WTC11 (cell line): ENCODE data around the gene CNTN5. TPM values are rescaled to one million over a fixed set of nuclear protein-coding genes. Genes with fewer than 3 reads are reported as not detected.

Experiments
- ATAC-seq: fragments of 200-7000 bp; cut with Tn5 transposase; 2 replicates; pipeline ENCODE4 v1.10.0; 2021; ENCODE audit warnings: mild to moderate bottlenecking, moderate library complexity
- CTCF ChIA-PET: fragments of 300-600 bp; sonication (Branson Sonifier 250); formaldehyde crosslinking; loops from one replicate; lab custom pipeline; 2021; ENCODE audit warnings: antibody characterized with exemption; lab: Charles Lee
- POLR2A ChIA-PET: fragments of 350-600 bp; sonication (Branson Sonifier 250); formaldehyde crosslinking; loops from one replicate; lab custom pipeline; 2021; ENCODE audit warnings: antibody characterized with exemption; lab: Charles Lee
- DNase-seq: peaks from one replicate; pipeline ENCODE4 v3.0.0; 2021; ENCODE audit warnings: low spot score
- H3K27ac Mint-ChIP-seq: 2 replicates; pipeline ENCODE4 v1.8.0; 2021; ENCODE audit warnings: mixed read lengths
- H3K27me3 Mint-ChIP-seq: 2 replicates; pipeline ENCODE4 v1.8.0; 2021; ENCODE audit warnings: low read depth, mild to moderate bottlenecking, moderate library complexity, mixed read lengths
- H3K36me3 Mint-ChIP-seq: 2 replicates; pipeline ENCODE4 v1.8.0; 2021; ENCODE audit warnings: mixed read lengths
- H3K4me1 Mint-ChIP-seq: 2 replicates; pipeline ENCODE4 v1.8.0; 2022; ENCODE audit warnings: mixed read lengths
- H3K4me3 Mint-ChIP-seq: 2 replicates; pipeline ENCODE4 v1.8.0; 2021; ENCODE audit warnings: mild to moderate bottlenecking, moderate library complexity, mixed read lengths
- H3K9me3 Mint-ChIP-seq: 2 replicates; pipeline ENCODE4 v1.8.0; 2021; ENCODE audit warnings: mixed read lengths
- ATF1 ChIP-seq: sonication (generic); formaldehyde crosslinking; IDR thresholded peaks from 2 replicates; pipeline ENCODE4 v1.8.1; 2023; ENCODE audit warnings: mild to moderate bottlenecking, moderate library complexity, missing genetic modification reagents
- FOXP1 ChIP-seq: sonication (generic); formaldehyde crosslinking; IDR thresholded peaks from 2 replicates; pipeline ENCODE4 v1.8.0; 2022; ENCODE audit warnings: missing genetic modification reagents, mild to moderate bottlenecking, moderate library complexity, borderline replicate concordance
- GABPB1 ChIP-seq: sonication (generic); formaldehyde crosslinking; IDR thresholded peaks from 2 replicates; pipeline ENCODE4 v1.8.1; 2023; ENCODE audit warnings: mild to moderate bottlenecking, missing genetic modification reagents
- KAT7 ChIP-seq: sonication (generic); formaldehyde crosslinking; IDR thresholded peaks from 2 replicates; pipeline ENCODE4 v1.8.1; 2023; ENCODE audit warnings: missing genetic modification reagents, mild to moderate bottlenecking, borderline replicate concordance
- RELA ChIP-seq: sonication (generic); formaldehyde crosslinking; IDR thresholded peaks from 2 replicates; pipeline ENCODE4 v1.8.1; 2022; ENCODE audit warnings: missing genetic modification reagents, mild to moderate bottlenecking, borderline replicate concordance
- RORB ChIP-seq: fragments of 250-450 bp; sonication (Bioruptor Pico); IDR thresholded peaks from 2 replicates; pipeline ENCODE4 v1.9.0; 2021; ENCODE audit warnings: mild to moderate bottlenecking
- SMAD3 ChIP-seq: sonication (generic); formaldehyde crosslinking; IDR thresholded peaks from 2 replicates; pipeline ENCODE4 v1.8.0; 2022; ENCODE audit warnings: missing genetic modification reagents, mild to moderate bottlenecking, borderline replicate concordance
- SMAD4 ChIP-seq: sonication (generic); formaldehyde crosslinking; IDR thresholded peaks from 2 replicates; pipeline ENCODE4 v1.8.0; 2022; ENCODE audit warnings: mild to moderate bottlenecking, missing genetic modification reagents
- ZNF121 ChIP-seq: sonication (generic); formaldehyde crosslinking; IDR thresholded peaks from 2 replicates; pipeline ENCODE4 v1.8.0; 2023; ENCODE audit warnings: missing genetic modification reagents
- ZNF396 ChIP-seq: fragments of 250-450 bp; sonication (Bioruptor Pico); IDR thresholded peaks from 2 replicates; pipeline ENCODE4 v1.8.0; 2021; ENCODE audit warnings: mild to moderate bottlenecking, moderate library complexity, borderline replicate concordance
- total RNA-seq: library from RNA; stranded (reverse); gene quantifications from 3 replicates; pipeline ENCODE4 v1.2.3, GENCODE V29; 2021
- TF ChIP-seq, protein P1 (sequence below): sonication (generic); formaldehyde crosslinking; conservative IDR thresholded peaks from 2 replicates; pipeline ENCODE4 v1.8.1; 2023; ENCODE audit warnings: mild to moderate bottlenecking, low read depth, missing genetic modification reagents, moderate library complexity
- TF ChIP-seq, protein P2 (sequence below): fragments of 250-450 bp; sonication (Bioruptor Pico); IDR thresholded peaks from 2 replicates; pipeline ENCODE4 v1.9.0; 2021; ENCODE audit warnings: mild to moderate bottlenecking
- TF ChIP-seq, protein P3 (sequence below): fragments of 200-600 bp; IDR thresholded peaks from 2 replicates; pipeline ENCODE4 v1.8.0; 2022; ENCODE audit warnings: antibody characterized with exemption
- TF ChIP-seq, protein P4 (sequence below): sonication (generic); formaldehyde crosslinking; IDR thresholded peaks from 2 replicates; pipeline ENCODE4 v1.8.1; 2022; ENCODE audit warnings: missing genetic modification reagents, borderline replicate concordance
- TF ChIP-seq, protein P5 (sequence below): sonication (generic); formaldehyde crosslinking; IDR thresholded peaks from 2 replicates; pipeline ENCODE4 v1.8.1; 2022; ENCODE audit warnings: low read depth, mild to moderate bottlenecking, moderate library complexity, missing genetic modification reagents, borderline replicate concordance
- TF ChIP-seq, protein P6 (sequence below): fragments of 250-450 bp; sonication (Bioruptor Pico); IDR thresholded peaks from 2 replicates; pipeline ENCODE4 v2.1.2; 2022; ENCODE audit warnings: mild to moderate bottlenecking, moderate library complexity
- TF ChIP-seq, protein P7 (sequence below): sonication (generic); formaldehyde crosslinking; IDR thresholded peaks from 2 replicates; pipeline ENCODE4 v1.8.1; 2023; ENCODE audit warnings: mild to moderate bottlenecking, missing genetic modification reagents, moderate library complexity
- TF ChIP-seq, protein P8 (sequence below): sonication (generic); formaldehyde crosslinking; IDR thresholded peaks from 2 replicates; pipeline ENCODE4 v1.8.0; 2022; ENCODE audit warnings: mild to moderate bottlenecking, missing genetic modification reagents
- TF ChIP-seq, protein P9 (sequence below): sonication (generic); formaldehyde crosslinking; IDR thresholded peaks from 2 replicates; pipeline ENCODE4 v1.8.1; 2023; ENCODE audit warnings: mild to moderate bottlenecking, moderate library complexity, missing genetic modification reagents
- TF ChIP-seq, protein P10 (sequence below): sonication (generic); formaldehyde crosslinking; IDR thresholded peaks from 2 replicates; pipeline ENCODE4 v1.8.1; 2022; ENCODE audit warnings: mild to moderate bottlenecking, missing genetic modification reagents, moderate library complexity, borderline replicate concordance

CNTN5 gene
- total RNA-seq, 1 experiment from 2014 or later: 0.07 TPM

DNA sequence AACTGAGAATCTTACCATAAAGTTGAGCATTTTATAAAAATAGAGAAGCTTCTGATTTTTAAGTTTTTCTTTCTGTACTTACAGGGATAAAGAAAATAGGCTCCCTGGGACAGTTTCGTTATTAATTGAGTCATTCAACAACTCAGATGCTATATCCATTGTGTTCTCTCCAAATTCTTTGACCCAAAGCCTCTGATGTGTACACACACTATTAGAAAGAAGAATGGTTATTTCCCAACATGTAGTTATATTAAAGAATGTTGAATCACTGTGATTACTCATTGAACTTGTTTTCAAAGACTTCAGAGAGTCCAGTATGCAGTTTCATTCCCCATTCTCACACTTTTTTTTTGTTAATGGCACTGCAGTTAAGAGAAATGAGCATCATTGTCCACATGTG lies 932.1 kb downstream of the CNTN5 start (continued):
- TF ChIP-seq, protein P1, sequence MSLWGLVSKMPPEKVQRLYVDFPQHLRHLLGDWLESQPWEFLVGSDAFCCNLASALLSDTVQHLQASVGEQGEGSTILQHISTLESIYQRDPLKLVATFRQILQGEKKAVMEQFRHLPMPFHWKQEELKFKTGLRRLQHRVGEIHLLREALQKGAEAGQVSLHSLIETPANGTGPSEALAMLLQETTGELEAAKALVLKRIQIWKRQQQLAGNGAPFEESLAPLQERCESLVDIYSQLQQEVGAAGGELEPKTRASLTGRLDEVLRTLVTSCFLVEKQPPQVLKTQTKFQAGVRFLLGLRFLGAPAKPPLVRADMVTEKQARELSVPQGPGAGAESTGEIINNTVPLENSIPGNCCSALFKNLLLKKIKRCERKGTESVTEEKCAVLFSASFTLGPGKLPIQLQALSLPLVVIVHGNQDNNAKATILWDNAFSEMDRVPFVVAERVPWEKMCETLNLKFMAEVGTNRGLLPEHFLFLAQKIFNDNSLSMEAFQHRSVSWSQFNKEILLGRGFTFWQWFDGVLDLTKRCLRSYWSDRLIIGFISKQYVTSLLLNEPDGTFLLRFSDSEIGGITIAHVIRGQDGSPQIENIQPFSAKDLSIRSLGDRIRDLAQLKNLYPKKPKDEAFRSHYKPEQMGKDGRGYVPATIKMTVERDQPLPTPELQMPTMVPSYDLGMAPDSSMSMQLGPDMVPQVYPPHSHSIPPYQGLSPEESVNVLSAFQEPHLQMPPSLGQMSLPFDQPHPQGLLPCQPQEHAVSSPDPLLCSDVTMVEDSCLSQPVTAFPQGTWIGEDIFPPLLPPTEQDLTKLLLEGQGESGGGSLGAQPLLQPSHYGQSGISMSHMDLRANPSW (CRISPR knock-in tag): no peak
- no peak for TF ChIP-seq GABPB1 (CRISPR knock-in tag)
- TF ChIP-seq, protein P2, sequence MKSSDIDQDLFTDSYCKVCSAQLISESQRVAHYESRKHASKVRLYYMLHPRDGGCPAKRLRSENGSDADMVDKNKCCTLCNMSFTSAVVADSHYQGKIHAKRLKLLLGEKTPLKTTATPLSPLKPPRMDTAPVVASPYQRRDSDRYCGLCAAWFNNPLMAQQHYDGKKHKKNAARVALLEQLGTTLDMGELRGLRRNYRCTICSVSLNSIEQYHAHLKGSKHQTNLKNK (CRISPR knock-in tag): no peak
- TF ChIP-seq, protein P3, sequence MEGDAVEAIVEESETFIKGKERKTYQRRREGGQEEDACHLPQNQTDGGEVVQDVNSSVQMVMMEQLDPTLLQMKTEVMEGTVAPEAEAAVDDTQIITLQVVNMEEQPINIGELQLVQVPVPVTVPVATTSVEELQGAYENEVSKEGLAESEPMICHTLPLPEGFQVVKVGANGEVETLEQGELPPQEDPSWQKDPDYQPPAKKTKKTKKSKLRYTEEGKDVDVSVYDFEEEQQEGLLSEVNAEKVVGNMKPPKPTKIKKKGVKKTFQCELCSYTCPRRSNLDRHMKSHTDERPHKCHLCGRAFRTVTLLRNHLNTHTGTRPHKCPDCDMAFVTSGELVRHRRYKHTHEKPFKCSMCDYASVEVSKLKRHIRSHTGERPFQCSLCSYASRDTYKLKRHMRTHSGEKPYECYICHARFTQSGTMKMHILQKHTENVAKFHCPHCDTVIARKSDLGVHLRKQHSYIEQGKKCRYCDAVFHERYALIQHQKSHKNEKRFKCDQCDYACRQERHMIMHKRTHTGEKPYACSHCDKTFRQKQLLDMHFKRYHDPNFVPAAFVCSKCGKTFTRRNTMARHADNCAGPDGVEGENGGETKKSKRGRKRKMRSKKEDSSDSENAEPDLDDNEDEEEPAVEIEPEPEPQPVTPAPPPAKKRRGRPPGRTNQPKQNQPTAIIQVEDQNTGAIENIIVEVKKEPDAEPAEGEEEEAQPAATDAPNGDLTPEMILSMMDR: no peak
- TF ChIP-seq, protein P4, sequence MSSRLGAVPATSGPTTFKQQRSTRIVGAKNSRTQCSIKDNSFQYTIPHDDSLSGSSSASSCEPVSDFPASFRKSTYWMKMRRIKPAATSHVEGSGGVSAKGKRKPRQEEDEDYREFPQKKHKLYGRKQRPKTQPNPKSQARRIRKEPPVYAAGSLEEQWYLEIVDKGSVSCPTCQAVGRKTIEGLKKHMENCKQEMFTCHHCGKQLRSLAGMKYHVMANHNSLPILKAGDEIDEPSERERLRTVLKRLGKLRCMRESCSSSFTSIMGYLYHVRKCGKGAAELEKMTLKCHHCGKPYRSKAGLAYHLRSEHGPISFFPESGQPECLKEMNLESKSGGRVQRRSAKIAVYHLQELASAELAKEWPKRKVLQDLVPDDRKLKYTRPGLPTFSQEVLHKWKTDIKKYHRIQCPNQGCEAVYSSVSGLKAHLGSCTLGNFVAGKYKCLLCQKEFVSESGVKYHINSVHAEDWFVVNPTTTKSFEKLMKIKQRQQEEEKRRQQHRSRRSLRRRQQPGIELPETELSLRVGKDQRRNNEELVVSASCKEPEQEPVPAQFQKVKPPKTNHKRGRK: no peak
- TF ChIP-seq, protein P5, sequence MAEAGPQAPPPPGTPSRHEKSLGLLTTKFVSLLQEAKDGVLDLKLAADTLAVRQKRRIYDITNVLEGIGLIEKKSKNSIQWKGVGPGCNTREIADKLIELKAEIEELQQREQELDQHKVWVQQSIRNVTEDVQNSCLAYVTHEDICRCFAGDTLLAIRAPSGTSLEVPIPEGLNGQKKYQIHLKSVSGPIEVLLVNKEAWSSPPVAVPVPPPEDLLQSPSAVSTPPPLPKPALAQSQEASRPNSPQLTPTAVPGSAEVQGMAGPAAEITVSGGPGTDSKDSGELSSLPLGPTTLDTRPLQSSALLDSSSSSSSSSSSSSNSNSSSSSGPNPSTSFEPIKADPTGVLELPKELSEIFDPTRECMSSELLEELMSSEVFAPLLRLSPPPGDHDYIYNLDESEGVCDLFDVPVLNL (CRISPR knock-in tag): no peak
- TF ChIP-seq RELA (CRISPR knock-in tag): no peak
- TF ChIP-seq, protein P6, sequence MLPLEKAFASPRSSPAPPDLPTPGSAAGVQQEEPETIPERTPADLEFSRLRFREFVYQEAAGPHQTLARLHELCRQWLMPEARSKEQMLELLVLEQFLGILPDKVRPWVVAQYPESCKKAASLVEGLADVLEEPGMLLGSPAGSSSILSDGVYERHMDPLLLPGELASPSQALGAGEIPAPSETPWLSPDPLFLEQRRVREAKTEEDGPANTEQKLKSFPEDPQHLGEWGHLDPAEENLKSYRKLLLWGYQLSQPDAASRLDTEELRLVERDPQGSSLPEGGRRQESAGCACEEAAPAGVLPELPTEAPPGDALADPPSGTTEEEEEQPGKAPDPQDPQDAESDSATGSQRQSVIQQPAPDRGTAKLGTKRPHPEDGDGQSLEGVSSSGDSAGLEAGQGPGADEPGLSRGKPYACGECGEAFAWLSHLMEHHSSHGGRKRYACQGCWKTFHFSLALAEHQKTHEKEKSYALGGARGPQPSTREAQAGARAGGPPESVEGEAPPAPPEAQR (CRISPR knock-in tag): no peak
- no peak for TF ChIP-seq ZNF396 (CRISPR knock-in tag)
- no peak for TF ChIP-seq SMAD4 (CRISPR knock-in tag)

DNA sequence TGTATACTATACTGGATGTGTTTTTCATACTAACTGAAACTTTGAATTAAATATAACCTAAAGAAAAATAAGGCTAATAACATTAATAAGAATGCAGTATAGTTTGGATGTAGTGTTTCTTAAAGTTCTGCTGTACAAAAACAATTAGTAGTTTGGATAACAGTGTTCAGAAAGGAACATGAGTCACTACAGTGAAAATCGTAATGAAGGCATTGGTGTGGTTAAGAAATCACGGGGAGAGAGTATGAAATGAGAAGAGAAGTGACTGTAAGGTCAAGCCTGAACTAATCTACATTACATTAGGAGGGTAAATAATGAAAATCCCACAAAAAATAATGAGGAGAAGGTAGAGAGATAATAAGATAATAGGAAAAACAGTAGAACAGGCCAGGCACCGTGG lies 939.8 kb downstream of the CNTN5 start:
- ATAC-seq: no peak
- POLR2A ChIA-PET: no interaction called here
- Mint-ChIP-seq H3K27ac (no peak overlapping the region), H3K36me3 (no peaks in the 10 kb centered on the region), H3K4me3 (no peak overlapping the region), H3K4me1 (no peaks in the 10 kb centered on the region), H3K9me3 (peaks cover 4% of the 10 kb centered on the region; the same call in 1 of the 2 replicates), H3K27me3 (no peaks in the 10 kb centered on the region)
- CTCF ChIA-PET: no interaction called here
- no peak for DNase-seq
- TF ChIP-seq, protein P7, sequence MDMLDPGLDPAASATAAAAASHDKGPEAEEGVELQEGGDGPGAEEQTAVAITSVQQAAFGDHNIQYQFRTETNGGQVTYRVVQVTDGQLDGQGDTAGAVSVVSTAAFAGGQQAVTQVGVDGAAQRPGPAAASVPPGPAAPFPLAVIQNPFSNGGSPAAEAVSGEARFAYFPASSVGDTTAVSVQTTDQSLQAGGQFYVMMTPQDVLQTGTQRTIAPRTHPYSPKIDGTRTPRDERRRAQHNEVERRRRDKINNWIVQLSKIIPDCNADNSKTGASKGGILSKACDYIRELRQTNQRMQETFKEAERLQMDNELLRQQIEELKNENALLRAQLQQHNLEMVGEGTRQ (CRISPR knock-in tag): no peak
- TF ChIP-seq, protein P8, sequence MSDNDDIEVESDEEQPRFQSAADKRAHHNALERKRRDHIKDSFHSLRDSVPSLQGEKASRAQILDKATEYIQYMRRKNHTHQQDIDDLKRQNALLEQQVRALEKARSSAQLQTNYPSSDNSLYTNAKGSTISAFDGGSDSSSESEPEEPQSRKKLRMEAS (CRISPR knock-in tag): no peak
- TF ChIP-seq, protein P9, sequence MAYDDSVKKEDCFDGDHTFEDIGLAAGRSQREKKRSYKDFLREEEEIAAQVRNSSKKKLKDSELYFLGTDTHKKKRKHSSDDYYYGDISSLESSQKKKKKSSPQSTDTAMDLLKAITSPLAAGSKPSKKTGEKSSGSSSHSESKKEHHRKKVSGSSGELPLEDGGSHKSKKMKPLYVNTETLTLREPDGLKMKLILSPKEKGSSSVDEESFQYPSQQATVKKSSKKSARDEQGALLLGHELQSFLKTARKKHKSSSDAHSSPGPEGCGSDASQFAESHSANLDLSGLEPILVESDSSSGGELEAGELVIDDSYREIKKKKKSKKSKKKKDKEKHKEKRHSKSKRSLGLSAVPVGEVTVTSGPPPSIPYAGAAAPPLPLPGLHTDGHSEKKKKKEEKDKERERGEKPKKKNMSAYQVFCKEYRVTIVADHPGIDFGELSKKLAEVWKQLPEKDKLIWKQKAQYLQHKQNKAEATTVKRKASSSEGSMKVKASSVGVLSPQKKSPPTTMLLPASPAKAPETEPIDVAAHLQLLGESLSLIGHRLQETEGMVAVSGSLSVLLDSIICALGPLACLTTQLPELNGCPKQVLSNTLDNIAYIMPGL: no peak
- no peak for TF ChIP-seq FOXP1
- TF ChIP-seq ATF1 (CRISPR knock-in tag): no peak
- TF ChIP-seq ZNF121: no peak
- TF ChIP-seq, protein P10, sequence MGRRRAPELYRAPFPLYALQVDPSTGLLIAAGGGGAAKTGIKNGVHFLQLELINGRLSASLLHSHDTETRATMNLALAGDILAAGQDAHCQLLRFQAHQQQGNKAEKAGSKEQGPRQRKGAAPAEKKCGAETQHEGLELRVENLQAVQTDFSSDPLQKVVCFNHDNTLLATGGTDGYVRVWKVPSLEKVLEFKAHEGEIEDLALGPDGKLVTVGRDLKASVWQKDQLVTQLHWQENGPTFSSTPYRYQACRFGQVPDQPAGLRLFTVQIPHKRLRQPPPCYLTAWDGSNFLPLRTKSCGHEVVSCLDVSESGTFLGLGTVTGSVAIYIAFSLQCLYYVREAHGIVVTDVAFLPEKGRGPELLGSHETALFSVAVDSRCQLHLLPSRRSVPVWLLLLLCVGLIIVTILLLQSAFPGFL (CRISPR knock-in tag): no peak
- no peak for TF ChIP-seq SMAD3 (CRISPR knock-in tag)
- TF ChIP-seq KAT7 (CRISPR knock-in tag): no peak
- TF ChIP-seq, protein P6 (CRISPR knock-in tag): no peak
- no peak for TF ChIP-seq RORB (CRISPR knock-in tag)
- no peak for TF ChIP-seq GABPB1 (CRISPR knock-in tag)
